ENCODE data around the gene ASIC2.

ASIC2 gene

GRCh38 chr17:33178681-33179080 lies 114.4 kb downstream of the ASIC2 start:
- no peak overlapping the region for H3K4me2 ChIP-seq (ENCODE audit: low read depth, low read length, poor library complexity, severe bottlenecking)
- H3F3A ChIP-seq (ENCODE audit: insufficient read depth), result no peaks in the 10 kb centered on the region
- no peak overlapping the region for H3K27ac ChIP-seq (ENCODE audit: low read depth, low read length)
- H3K79me2 ChIP-seq (ENCODE audit: insufficient read depth, low read length), result no peaks in the 10 kb centered on the region
- no peaks in the 10 kb centered on the region for H3K27me3 ChIP-seq (ENCODE audit: low read length)
- no peak overlapping the region for H3K4me3 ChIP-seq (ENCODE audit: insufficient read depth, low read length, poor library complexity, severe bottlenecking)
- no peaks in the 10 kb centered on the region for H3K9me2 ChIP-seq (replicated peaks; ENCODE audit: insufficient read depth, low read length)
- no peaks in the 10 kb centered on the region for H3K9me3 ChIP-seq (ENCODE audit: insufficient read depth, low read length)
- no peak overlapping the region for H3K9ac ChIP-seq (ENCODE audit: low read length)
- no peak overlapping the region for H2AFZ ChIP-seq (ENCODE audit: low read depth, low read length, severe bottlenecking)
- no peaks in the 10 kb centered on the region for H3K36me3 ChIP-seq (ENCODE audit: low read length)
- no peak for TF ChIP-seq EZH2phosphoT487 (conservative IDR thresholded peaks at IDR 0.05; ENCODE audit: low read length)
- TF ChIP-seq CTCF (IDR thresholded peaks at IDR 0.05; ENCODE audit: insufficient read depth, low read length, poor library complexity, severe bottlenecking), result no peak
- H4K20me1 ChIP-seq (ENCODE audit: low read depth, low read length), result no peaks in the 10 kb centered on the region

GRCh38 chr17:33175562-33175961 lies 117.5 kb downstream of the ASIC2 start:
- H3K27ac ChIP-seq (ENCODE audit: low read depth, low read length), result no peak overlapping the region
- no peaks in the 10 kb centered on the region for H3K79me2 ChIP-seq (ENCODE audit: insufficient read depth, low read length)
- no peak overlapping the region for H3K4me3 ChIP-seq (ENCODE audit: insufficient read depth, low read length, poor library complexity, severe bottlenecking)
- no peaks in the 10 kb centered on the region for H4K20me1 ChIP-seq (ENCODE audit: low read depth, low read length)
- H3K4me2 ChIP-seq (ENCODE audit: low read depth, low read length, poor library complexity, severe bottlenecking), result no peak overlapping the region
- no peaks in the 10 kb centered on the region for H3K9me2 ChIP-seq (replicated peaks; ENCODE audit: insufficient read depth, low read length)
- H3F3A ChIP-seq (ENCODE audit: insufficient read depth), result no peaks in the 10 kb centered on the region
- no peaks in the 10 kb centered on the region for H3K27me3 ChIP-seq (ENCODE audit: low read length)
- no peaks in the 10 kb centered on the region for H3K9me3 ChIP-seq (ENCODE audit: insufficient read depth, low read length)
- no peak overlapping the region for H3K9ac ChIP-seq (ENCODE audit: low read length)
- no peaks in the 10 kb centered on the region for H3K36me3 ChIP-seq (ENCODE audit: low read length)
- no peak overlapping the region for H2AFZ ChIP-seq (ENCODE audit: low read depth, low read length, severe bottlenecking)
- TF ChIP-seq EZH2phosphoT487 (conservative IDR thresholded peaks at IDR 0.05; ENCODE audit: low read length) (no peak), CTCF (IDR thresholded peaks at IDR 0.05; ENCODE audit: insufficient read depth, low read length, poor library complexity, severe bottlenecking) (no peak)

GRCh38 chr17:33171931-33172330 lies 121.2 kb downstream of the ASIC2 start:
- H3K4me3 ChIP-seq (ENCODE audit: insufficient read depth, low read length, poor library complexity, severe bottlenecking), result no peak overlapping the region
- no peaks in the 10 kb centered on the region for H3K27me3 ChIP-seq (ENCODE audit: low read length)
- H3K27ac ChIP-seq (ENCODE audit: low read depth, low read length), result no peak overlapping the region
- H3K4me2 ChIP-seq (ENCODE audit: low read depth, low read length, poor library complexity, severe bottlenecking), result no peak overlapping the region
- H3K9ac ChIP-seq (ENCODE audit: low read length), result no peak overlapping the region
- H2AFZ ChIP-seq (ENCODE audit: low read depth, low read length, severe bottlenecking), result no peak overlapping the region
- H3K79me2 ChIP-seq (ENCODE audit: insufficient read depth, low read length), result no peaks in the 10 kb centered on the region
- no peaks in the 10 kb centered on the region for H4K20me1 ChIP-seq (ENCODE audit: low read depth, low read length)
- H3K36me3 ChIP-seq (ENCODE audit: low read length), result no peaks in the 10 kb centered on the region
- TF ChIP-seq CTCF (IDR thresholded peaks at IDR 0.05; ENCODE audit: insufficient read depth, low read length, poor library complexity, severe bottlenecking) (no peak), EZH2phosphoT487 (conservative IDR thresholded peaks at IDR 0.05; ENCODE audit: low read length) (no peak)
- no peaks in the 10 kb centered on the region for H3K9me3 ChIP-seq (ENCODE audit: insufficient read depth, low read length)
- no peaks in the 10 kb centered on the region for H3F3A ChIP-seq (ENCODE audit: insufficient read depth)
- H3K9me2 ChIP-seq (replicated peaks; ENCODE audit: insufficient read depth, low read length), result no peaks in the 10 kb centered on the region

Data from SU-DHL-6 (cell line).